ENCODE data around the gene CECR2. TPM values are rescaled to one million over a fixed set of nuclear protein-coding genes. Genes with fewer than 3 reads are reported as not detected.

CECR2 gene
- total RNA-seq, 4 donors from 2014 or later: 12.3 to 29.6 (median 20.4) TPM

DNA sequence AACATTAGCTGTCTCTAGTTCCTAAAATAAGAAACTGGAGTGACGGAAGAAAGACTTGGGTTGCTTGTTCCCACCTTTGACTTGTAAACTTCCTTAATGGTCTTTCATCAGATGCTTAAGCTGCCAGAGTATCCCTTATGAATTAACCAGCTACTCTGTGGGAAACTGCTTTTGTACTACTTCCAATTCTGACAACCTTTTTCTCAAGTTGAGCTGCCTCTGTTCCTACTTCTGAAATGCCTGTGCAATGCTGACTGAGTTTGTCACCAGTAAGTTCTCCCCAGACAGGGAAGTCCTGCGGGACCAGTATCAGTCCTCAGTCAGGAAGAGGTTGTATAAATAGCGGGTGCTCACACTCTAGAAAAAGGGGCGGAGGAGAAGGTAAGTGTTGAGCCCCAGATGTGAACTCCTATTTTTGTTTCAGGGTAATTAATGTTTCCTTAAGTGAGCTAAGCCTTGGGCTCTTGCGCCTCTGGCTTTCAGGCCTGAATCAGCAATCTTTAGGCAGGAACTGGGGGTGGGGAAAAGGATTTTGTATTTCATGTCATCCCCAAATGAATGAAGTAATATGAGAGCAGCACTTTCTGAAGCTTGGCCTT, 67.2 kb downstream of the CECR2 start:
- Histone ChIP-seq H3K4me1 (peaks cover 69 to 90% of the 10 kb centered on the region in 2 donors), H3K4me3 (peak overlapping the region; percentile 9 to 29 (median 26)), H3K36me3 (no peaks in the 10 kb centered on the region), H3K27ac (peak overlapping the region; percentile 86 to 93 (median 90)), H3K27me3 (no peaks in the 10 kb centered on the region), H3K9me3 (no peaks in the 10 kb centered on the region)
- ATAC-seq (peak; percentile 48 to 66), DNase-seq (peak in 1 of 2 donors; percentile 33)
- in situ Hi-C loops (cut with MboI; ENCODE audit: low sequenced_read_pairs in 4 of 4): no loop called here
- intact Hi-C loops (cut with DNase I; ENCODE audit: low total_unique reads): loop anchor here (2.0 kb wide), 1 partner anchor 62 kb away; no protein-coding TSS in a partner anchor
- TF ChIP-seq CTCF (IDR thresholded peaks at IDR 0.05 in 4 of 5, conservative IDR thresholded peaks at IDR 0.05 in 1 of 5) (no peak), POLR2A (IDR thresholded peaks at IDR 0.05) (no peak)

DNA sequence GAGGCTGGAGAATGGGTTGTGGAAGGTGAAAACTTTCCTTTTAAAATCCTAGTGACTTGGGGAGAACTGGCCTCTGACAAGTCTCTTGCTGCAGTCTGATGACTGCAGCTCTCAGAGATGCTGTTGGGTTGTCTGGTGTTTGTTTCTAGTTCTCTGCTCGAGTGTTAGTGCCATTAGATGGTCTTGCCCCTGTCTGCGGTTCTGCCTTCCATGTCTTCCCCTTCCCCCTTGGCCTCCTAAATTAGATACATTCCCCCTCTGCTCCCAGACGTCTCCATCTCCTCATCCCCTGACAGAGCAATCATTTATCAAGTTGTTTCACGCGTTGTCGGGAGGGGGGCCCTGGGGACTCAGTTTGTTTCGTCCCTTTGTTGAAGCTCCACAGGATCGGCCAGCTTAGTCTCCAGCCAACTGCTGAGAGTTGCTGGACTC, 67.7 kb downstream of the CECR2 start:
- H3K27ac ChIP-seq: peak overlapping the region; percentile 86 to 93 (median 90)
- H3K4me3 ChIP-seq: peak overlapping the region; percentile 9 to 29 (median 26)
- H3K27me3 ChIP-seq: no peaks in the 10 kb centered on the region
- DNase-seq (no peak), ATAC-seq (no peak)
- no peaks in the 10 kb centered on the region for H3K36me3 ChIP-seq
- H3K4me1 ChIP-seq: peaks cover 66 to 91% of the 10 kb centered on the region in 2 donors
- no peak for TF ChIP-seq CTCF (IDR thresholded peaks at IDR 0.05 in 4 of 5, conservative IDR thresholded peaks at IDR 0.05 in 1 of 5)
- no peak for TF ChIP-seq POLR2A (IDR thresholded peaks at IDR 0.05)
- H3K9me3 ChIP-seq: no peaks in the 10 kb centered on the region
- in situ Hi-C loops (cut with MboI; ENCODE audit: low sequenced_read_pairs in 4 of 4): no loop called here
- intact Hi-C loops (cut with DNase I; ENCODE audit: low total_unique reads): loop anchor here (2.0 kb wide), 1 partner anchor 62 kb away; no protein-coding TSS in a partner anchor

GRCh38 chr22:17438026-17438425, 68.8 kb downstream of the CECR2 start:
- in situ Hi-C loops (cut with MboI; ENCODE audit: low sequenced_read_pairs in 4 of 4): no loop called here
- Histone ChIP-seq H3K4me3 (no peak overlapping the region), H3K9me3 (no peaks in the 10 kb centered on the region), H3K27me3 (no peaks in the 10 kb centered on the region), H3K27ac (peak overlapping the region; percentile 86 to 93 (median 90)), H3K36me3 (no peaks in the 10 kb centered on the region), H3K4me1 (peaks cover 67 to 91% of the 10 kb centered on the region in 2 donors)
- ATAC-seq: no peak
- DNase-seq: no peak
- intact Hi-C loops (cut with DNase I; ENCODE audit: low total_unique reads): loop anchor here (2.0 kb wide), 1 partner anchor 31 kb away; no protein-coding TSS in a partner anchor
- no peak for TF ChIP-seq CTCF (IDR thresholded peaks at IDR 0.05 in 4 of 5, conservative IDR thresholded peaks at IDR 0.05 in 1 of 5)
- no peak for TF ChIP-seq POLR2A (IDR thresholded peaks at IDR 0.05)

DNA sequence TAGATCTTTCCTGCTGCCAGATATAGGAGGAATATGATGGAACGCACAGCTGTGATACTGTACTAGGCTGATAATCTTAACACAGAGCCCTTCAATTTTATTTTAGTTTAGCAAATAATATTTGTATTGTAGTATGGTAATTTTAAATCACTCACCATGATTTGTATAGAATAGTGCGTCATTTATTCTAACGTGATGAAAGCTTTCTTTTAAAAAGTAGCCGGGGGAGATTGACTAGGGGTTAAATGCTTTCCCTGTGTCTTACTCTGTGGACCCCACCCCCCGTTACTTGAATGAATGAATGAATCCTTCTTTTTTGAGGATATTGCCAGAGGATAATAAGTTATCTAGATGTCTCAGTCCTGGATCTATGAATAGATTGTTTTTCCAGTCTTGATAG, 72.1 kb downstream of the CECR2 start:
- Histone ChIP-seq H3K27me3 (no peaks in the 10 kb centered on the region), H3K36me3 (no peaks in the 10 kb centered on the region), H3K27ac (peak overlapping the region in 3 of 4 donors; percentile 93 to 96 (median 96)), H3K4me3 (no peak overlapping the region), H3K9me3 (no peaks in the 10 kb centered on the region), H3K4me1 (peaks cover 56 to 83% of the 10 kb centered on the region in 2 donors)
- in situ Hi-C loops (cut with MboI; ENCODE audit: low sequenced_read_pairs in 4 of 4): no loop called here
- intact Hi-C loops (cut with DNase I; ENCODE audit: low total_unique reads): loop anchor here (5.0 kb wide), 2 partner anchors 34 to 269 kb away; no protein-coding TSS in a partner anchor
- no peak for TF ChIP-seq POLR2A (IDR thresholded peaks at IDR 0.05)
- no peak for TF ChIP-seq CTCF (IDR thresholded peaks at IDR 0.05 in 4 of 5, conservative IDR thresholded peaks at IDR 0.05 in 1 of 5)
- ATAC-seq: no peak
- no peak for DNase-seq

Measured in gastrocnemius medialis (tissue), 4 donors.